Stimulated activated CD8-positive, alpha-beta memory T cell treated with anti-CD3 and anti-CD28 coated beads, Interleukin-7, amount 100 ng/mL, for 24 hours (primary cell): ENCODE measurements around the gene MYOM1.

Experiments used
- DNase-seq: peaks from one replicate; pipeline ENCODE4 v3.0.0-alpha.2; 2020; ENCODE audit warnings: low read depth

MYOM1 gene

GRCh38 chr18:3115447-3116030 is 104.2 kb downstream of the MYOM1 start:
- no peak for DNase-seq

- no peak for DNase-seq
These were observed 105.3 kb downstream of the MYOM1 start for GRCh38 chr18:3114451-3114850.

GRCh38 chr18:3114026-3114425 is 105.7 kb downstream of the MYOM1 start:
- DNase-seq: no peak

GRCh38 chr18:3111523-3112240 is 108.1 kb downstream of the MYOM1 start:
- no peak for DNase-seq

- DNase-seq: no peak
These were observed 109.6 kb downstream of the MYOM1 start for GRCh38 chr18:3110034-3110752.

GRCh38 chr18:3107740-3108151 is 112.0 kb downstream of the MYOM1 start:
- DNase-seq: no peak

- no peak for DNase-seq
These were observed 115.3 kb downstream of the MYOM1 start for GRCh38 chr18:3104190-3105054.

GRCh38 chr18:3103576-3103975 is 116.2 kb downstream of the MYOM1 start:
- no peak for DNase-seq

- DNase-seq: no peak
These were observed 116.8 kb downstream of the MYOM1 start for GRCh38 chr18:3102983-3103382.

GRCh38 chr18:3100498-3101132 is 119.2 kb downstream of the MYOM1 start:
- DNase-seq: no peak

GRCh38 chr18:3099327-3099726 is 120.4 kb downstream of the MYOM1 start:
- DNase-seq: no peak

- no peak for DNase-seq
These were observed 122.7 kb downstream of the MYOM1 start for GRCh38 chr18:3097082-3097481.

GRCh38 chr18:3095921-3096320 is 123.8 kb downstream of the MYOM1 start:
- no peak for DNase-seq

- DNase-seq: no peak
These were observed 125.5 kb downstream of the MYOM1 start for GRCh38 chr18:3094338-3094684.

- no peak for DNase-seq
These were observed 126.0 kb downstream of the MYOM1 start for GRCh38 chr18:3093624-3094337.

- no peak for DNase-seq
These were observed 127.0 kb downstream of the MYOM1 start for GRCh38 chr18:3092727-3093126.

- no peak for DNase-seq
These were observed 130.2 kb downstream of the MYOM1 start for GRCh38 chr18:3089579-3089978.

GRCh38 chr18:3088449-3088848 is 131.3 kb downstream of the MYOM1 start:
- no peak for DNase-seq

- no peak for DNase-seq
These were observed 132.9 kb downstream of the MYOM1 start for GRCh38 chr18:3086871-3087270.

GRCh38 chr18:3085612-3086011 is 134.2 kb downstream of the MYOM1 start:
- no peak for DNase-seq

- DNase-seq: no peak
These were observed 135.6 kb downstream of the MYOM1 start for GRCh38 chr18:3084206-3084605.
